GM21825 (cell line): ENCODE results near the gene YPEL4.

Source experiments
- ATAC-seq: cut with Tn5 transposase; IDR thresholded peaks from one replicate; pipeline ENCODE4 v1.9.1; 2021; ENCODE audit warnings: mild to moderate bottlenecking, moderate library complexity; ENCODE audit not compliant: unreplicated experiment

The YPEL4 gene

GRCh38 chr11:57634311-57634710 is 15.4 kb downstream of the YPEL4 start:
- ATAC-seq = no peak

- no peak for ATAC-seq
Observed at GRCh38 chr11:57633394-57634070, 16.2 kb downstream of the YPEL4 start.

- ATAC-seq = no peak
Observed at GRCh38 chr11:57632116-57632515, 17.6 kb downstream of the YPEL4 start.

DNA sequence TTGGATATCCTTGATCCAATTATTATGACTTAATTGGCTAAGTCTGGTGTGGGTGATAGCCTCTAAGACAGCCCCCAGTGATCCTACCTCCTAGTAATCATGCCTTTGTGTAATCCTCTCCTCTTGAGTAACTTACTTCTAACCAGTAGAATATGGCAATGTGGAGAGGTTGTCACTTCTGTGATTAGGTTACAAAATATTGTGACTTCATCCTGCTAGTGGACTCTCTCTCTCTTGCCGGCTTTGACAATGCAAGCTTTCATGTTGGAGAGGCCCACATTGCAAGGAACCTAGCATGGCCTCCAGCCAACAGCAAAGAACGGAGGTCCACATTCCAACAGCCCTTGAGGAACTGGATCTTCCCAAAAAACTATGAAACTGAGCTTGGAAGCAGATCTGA is 19.5 kb downstream of the YPEL4 start:
- ATAC-seq = no peak

DNA sequence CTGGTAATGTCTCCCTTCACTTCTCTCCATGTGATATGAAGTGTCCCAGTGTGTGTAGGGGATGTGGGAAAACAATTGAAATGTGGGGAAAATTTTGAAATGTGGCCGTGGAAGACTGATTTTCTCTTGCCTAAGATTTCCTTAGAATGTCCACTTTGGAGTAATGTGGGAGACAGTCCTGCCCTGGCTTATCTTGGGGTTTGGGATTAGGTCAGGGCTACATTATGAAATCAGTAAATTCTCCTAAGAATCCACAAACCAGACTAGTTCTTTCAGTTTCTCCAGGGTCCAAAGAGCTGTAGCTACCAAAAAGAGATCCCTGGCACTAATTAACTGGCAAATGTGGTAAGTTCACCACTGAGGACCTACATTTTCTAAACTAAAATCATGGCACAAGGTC is 22.8 kb downstream of the YPEL4 start:
- no peak for ATAC-seq

DNA sequence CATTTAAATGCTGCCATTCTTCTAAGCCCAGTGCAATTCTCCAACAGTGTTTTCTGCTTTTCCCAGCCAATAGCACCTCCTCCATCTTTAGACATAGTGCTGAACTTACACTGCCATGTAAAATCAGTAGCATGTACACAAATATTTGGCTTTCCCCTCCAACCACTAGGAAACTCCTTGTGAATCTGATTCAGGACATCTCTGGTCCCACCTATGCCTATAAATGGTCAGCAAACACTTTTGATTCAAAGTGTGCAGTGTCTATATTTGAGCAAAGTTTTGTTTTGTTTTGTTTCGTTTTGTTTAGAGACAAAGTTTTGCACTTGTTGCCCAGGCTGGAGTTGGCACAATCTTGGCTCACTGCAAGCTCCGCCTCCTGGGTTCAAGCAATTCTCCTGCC is 24.8 kb downstream of the YPEL4 start:
- ATAC-seq = no peak

GRCh38 chr11:57622263-57622662 is 27.4 kb downstream of the YPEL4 start:
- ATAC-seq = no peak

DNA sequence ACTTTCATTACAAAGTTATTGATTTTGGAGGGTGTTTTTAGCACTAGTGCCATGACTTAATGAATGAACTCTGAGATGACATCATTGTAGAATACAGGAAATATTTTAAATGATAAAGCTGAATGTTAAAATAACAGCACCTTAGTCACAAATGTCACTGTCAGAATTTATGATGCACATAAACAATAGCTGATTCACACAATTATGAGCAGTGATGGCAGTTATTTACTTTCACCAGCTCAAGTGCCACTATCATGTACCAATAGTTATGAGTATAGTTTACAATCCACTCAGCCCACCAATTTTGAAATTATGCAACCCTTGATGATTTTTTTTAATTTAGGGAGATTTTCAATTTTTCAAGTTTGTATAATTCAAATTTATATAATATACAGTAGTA is 29.2 kb downstream of the YPEL4 start:
- ATAC-seq = no peak

DNA sequence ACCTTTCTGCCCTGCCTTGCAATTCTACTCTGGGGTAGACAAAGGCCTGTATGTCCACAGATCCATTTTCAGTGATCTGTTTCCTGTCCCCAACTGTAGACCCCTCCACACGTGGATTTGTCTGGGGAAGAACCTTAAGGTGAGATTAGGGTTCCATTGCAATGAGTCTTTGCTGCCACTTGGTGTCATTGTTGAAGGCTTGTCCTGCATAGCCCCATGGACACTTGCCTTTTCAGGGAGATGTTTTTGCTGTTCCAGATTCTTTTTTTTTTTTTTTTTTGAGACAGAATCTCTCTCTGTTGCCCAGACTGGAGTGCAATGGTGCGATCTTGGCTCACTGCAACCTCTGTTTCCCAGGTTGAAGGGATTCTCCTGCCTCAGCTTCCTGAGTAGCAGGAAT is 30.4 kb downstream of the YPEL4 start:
- ATAC-seq = no peak

GRCh38 chr11:57618438-57618837 is 31.3 kb downstream of the YPEL4 start:
- no peak for ATAC-seq

GRCh38 chr11:57616595-57616994 is 33.1 kb downstream of the YPEL4 start:
- no peak for ATAC-seq

GRCh38 chr11:57615308-57615707 is 34.4 kb downstream of the YPEL4 start:
- no peak for ATAC-seq

GRCh38 chr11:57614234-57614772 is 35.4 kb downstream of the YPEL4 start:
- no peak for ATAC-seq

DNA sequence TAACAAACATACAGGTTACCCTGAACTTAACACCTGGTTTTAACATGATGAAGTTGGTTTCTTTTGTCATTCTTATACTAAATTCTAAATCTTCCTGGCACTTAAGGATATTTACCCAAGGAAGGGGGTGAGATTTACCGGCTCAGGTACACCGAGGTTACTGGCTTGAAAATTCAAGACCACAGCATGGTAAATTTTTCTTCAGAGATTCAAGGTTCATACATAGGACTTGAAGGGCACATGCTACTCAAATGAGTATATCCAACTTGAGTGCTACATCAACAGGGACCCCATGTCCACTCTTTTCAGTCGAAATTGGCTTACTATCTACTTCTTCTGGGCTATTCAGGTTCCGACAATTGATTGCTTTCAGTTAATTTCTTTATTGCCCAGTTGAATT is 39.5 kb downstream of the YPEL4 start:
- no peak for ATAC-seq

DNA sequence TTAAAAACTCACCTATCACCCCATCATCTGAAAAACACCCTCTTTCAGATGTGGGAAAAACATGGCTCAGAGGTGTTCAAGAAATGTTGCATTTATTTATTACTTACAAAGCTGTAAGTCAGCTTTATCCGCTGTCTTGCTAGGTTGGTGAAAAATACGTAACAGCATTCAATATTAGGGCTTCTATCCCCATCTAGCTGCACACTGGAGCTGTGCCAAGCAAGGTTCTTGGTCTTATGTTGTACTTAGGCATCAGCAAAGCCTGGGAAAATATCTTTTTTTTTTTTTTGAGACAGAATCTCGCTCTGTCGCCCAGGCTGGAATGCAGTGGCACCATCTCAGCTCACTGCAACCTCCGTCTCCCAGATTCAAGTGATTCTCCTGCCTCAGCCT is 44.7 kb downstream of the YPEL4 start:
- ATAC-seq = no peak

DNA sequence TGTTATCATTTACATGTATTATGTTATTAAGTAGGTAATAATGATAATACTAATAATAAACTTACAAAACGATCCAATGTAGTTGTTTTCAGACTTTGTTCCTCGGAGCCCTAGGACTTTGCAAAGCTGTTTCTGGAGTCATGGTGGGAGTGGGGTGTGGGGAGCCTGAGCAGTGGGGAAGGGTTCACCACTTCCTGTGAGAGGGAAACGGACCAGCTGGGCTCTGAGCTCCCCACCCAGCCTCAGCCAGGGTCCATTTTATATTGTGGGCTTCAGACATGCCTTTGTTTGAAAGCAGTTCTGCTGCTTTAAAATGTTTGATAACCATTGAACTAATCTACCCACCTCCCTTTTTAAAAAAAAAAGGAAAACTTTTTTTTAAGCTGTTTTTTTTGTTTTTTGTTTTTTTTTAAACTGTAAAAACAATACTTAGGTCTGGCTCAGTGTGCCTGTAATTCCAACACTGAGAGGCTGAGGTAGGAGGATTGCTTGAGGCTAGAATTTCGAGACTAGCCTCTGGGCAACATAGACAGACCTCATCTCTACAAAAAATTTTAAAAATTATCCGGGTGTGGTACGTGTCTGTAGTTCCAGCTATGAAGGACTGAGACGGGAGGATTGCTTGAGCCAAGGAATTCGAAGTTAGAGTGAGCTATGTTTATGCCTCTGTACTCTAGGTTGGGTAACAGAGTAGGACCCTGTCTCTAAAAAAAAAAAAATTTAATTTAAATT is 45.2 kb downstream of the YPEL4 start:
- ATAC-seq = no peak

GRCh38 chr11:57601297-57601696 is 48.4 kb downstream of the YPEL4 start:
- no peak for ATAC-seq

GRCh38 chr11:57599381-57599780 is 50.3 kb downstream of the YPEL4 start:
- ATAC-seq = no peak

DNA sequence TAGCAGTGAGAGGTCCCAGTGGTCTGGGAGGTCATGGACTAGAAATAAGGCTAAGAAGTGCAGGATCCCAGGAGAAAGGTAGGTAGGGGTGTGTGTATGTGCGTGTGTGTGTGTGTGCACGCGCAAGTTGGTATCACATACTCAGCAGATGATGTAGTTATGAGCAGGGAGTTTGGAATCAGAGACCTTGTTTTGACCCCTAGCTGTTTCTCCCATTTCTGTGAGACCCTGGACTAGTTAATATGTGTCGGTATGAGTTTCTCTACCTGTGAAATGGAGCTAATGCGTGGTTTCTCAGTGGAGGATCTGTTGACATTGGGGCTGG is 50.9 kb downstream of the YPEL4 start:
- no peak for ATAC-seq

- no peak for ATAC-seq
Observed at GRCh38 chr11:57597916-57598830, 51.5 kb downstream of the YPEL4 start.

GRCh38 chr11:57597461-57597915 is 52.2 kb downstream of the YPEL4 start, which contains the start of gene SERPING1:
Gene SERPING1 (plus strand): TSS chr11:57597685. CDS start chr11:57598271, 586 bp downstream.
- ATAC-seq = no peak
